GM19395 (cell line): ENCODE measurements around the gene TRAF1.

Experiments
- ATAC-seq: cut with Tn5 transposase; IDR thresholded peaks from one replicate; pipeline ENCODE4 v1.9.1; 2021; ENCODE audit warnings: mild to moderate bottlenecking, moderate library complexity; ENCODE audit not compliant: unreplicated experiment

TRAF1 gene

GRCh38 chr9:120911295-120911837 lies 15.2 kb downstream of the TRAF1 start:
- ATAC-seq, result no peak

- no peak for ATAC-seq
Measured at GRCh38 chr9:120910643-120911042, 16.0 kb downstream of the TRAF1 start.

DNA sequence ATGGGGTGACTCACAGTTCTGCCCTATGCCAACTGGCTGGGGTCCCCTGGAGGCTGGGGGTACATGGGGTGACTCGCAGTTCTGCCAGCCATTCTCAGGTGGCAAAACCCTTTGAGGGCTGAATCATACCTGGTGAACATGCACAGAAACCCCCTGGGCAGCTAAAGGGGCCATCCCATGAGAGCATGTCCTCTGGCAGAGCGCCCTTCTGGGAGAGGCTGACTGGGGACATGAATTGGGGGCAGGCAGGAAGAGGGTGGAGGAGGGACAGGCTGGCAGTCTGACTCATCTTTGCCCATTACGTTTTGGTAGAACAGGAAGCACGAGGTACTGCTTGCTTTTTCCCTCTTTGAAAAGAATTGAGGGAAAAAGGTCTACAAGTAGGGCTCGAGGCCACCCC lies 16.7 kb downstream of the TRAF1 start:
- no peak for ATAC-seq

- peak; percentile 46 for ATAC-seq
Measured at GRCh38 chr9:120905315-120906164, 21.1 kb downstream of the TRAF1 start.

GRCh38 chr9:120904978-120905301 lies 21.7 kb downstream of the TRAF1 start:
- no peak for ATAC-seq

DNA sequence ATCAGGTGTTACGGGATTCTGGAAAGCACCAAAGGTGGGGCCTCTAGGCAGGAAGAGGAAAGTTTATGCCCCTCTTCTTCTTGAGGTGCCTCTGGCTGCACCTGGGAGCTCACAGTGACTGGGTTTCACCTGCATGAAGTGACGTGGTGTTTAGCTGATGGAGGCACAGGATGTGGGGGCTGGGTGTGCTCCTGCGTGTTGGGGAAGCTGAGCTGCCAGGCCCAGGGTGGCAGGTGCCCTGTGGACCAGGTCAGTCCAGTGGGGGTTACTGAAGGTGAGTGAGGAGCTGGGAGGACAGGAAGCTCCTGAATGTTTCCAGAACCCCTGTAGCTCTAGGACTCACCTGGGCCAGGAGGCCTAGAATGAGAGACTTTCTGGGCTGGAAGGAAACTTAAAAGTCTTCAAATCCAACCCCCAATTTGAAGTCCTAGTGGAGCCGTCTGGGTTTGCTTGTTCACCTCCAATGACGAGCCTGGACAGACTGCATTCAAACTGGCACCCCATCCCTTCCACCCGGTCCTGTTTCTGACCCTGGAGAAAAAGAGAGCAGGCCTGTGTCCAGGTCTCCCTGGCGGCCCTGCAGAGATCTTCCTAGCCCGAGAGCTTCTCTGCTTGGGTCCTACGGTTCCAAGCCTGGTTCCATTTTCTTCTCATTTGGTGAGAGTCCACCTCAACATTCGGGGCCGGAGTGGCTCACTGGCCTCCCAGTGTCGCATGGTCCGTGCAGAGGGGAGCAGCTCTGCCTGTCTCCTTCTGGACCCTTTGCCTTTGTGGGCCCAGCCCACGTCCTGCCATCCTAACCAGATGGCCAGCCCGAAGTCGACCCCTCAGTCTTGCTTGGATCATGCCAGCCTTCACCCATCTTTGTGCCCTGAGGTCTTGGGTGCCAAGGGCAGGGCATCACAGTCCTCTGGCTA lies 22.3 kb downstream of the TRAF1 start:
- ATAC-seq, result no peak

- no peak for ATAC-seq
Measured at GRCh38 chr9:120902569-120903535, 23.7 kb downstream of the TRAF1 start.

DNA sequence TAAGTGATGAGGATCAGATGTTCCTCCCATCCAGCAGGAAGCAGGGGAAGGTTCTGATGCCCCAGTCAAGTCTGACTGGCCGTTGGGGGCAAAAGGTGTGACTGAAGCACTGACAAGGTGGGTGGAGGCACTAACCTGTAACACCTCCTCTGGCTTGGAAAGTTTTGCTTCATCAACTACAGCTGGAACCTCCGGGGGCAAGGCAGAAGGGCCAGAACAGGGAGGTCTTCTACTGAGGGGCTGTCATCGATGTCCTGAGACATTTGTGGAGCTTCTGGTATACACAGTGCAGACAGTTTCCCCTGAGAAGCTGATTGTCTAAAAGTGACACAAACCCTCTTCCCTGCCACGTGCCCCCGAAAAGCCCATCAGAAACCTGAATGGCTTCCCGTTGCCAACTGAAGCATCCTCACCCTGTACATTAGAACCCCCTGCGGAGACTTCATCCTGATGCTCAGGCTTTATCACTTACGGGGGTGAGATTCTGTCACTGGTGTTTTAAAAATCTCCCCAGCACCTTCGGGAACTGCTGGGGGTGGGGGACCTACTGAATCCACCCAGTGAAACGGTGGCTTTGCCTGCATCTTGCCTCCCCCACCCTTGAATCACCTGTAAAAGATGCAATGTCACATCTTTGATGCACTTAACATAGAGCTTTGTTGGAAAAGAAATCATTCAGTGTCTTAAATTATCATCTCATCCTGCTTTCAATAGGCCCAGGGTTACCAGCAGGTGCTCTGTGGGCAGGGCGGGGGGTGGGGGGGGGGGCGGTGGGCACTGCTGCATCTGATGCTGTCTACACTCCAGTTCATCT lies 24.6 kb downstream of the TRAF1 start:
- ATAC-seq, result no peak

GRCh38 chr9:120900824-120901223 lies 25.8 kb downstream of the TRAF1 start:
- ATAC-seq, result no peak

DNA sequence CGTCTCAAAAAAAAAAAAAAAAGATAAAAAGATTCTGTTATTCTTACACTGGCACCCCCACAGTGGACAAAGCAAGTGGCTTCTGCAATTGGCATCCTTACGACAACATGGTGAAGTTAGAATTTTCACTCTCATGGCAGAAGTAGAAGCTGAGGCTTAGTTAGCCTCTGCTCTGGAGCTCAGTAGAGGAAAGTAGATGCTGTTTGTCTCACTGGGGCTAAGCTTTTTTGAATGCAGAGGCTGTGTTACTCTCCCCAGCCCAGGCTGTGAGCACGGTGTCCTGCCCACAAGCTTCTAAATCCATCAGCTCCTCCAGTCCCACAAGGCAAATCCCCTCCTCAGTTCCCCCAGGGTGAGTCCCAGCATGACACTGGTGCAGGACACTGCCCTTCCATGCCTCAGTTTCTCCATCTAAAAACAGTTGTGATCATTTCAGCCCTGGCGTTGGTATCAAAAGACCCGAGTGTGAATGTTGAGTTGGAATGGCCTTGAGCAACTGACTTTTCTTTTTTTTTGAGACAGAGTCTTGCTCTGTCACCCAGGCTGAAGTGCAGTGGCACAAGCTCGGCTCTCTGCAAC lies 27.0 kb downstream of the TRAF1 start:
- ATAC-seq, result no peak

- no peak for ATAC-seq
Measured at GRCh38 chr9:120898396-120898795, 28.2 kb downstream of the TRAF1 start.

DNA sequence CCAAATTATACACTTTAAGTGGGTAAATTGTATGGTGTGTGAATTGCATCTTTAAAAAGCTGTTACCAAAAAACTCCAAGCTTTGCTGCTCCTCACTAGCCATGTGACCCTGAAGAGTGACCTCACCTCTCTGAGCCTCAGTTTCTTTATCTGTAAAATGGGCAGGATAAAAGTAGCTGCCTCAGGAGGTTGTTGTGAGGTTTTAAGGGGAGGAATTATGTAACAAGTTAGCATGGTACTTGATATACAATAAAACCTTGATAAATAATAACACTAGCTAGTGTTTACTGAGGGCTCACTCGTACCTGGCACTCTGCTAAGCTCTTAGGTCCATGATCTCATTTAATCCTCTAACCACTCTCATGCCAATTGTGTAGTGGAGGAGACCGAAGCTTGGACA lies 30.6 kb downstream of the TRAF1 start:
- ATAC-seq, result no peak

DNA sequence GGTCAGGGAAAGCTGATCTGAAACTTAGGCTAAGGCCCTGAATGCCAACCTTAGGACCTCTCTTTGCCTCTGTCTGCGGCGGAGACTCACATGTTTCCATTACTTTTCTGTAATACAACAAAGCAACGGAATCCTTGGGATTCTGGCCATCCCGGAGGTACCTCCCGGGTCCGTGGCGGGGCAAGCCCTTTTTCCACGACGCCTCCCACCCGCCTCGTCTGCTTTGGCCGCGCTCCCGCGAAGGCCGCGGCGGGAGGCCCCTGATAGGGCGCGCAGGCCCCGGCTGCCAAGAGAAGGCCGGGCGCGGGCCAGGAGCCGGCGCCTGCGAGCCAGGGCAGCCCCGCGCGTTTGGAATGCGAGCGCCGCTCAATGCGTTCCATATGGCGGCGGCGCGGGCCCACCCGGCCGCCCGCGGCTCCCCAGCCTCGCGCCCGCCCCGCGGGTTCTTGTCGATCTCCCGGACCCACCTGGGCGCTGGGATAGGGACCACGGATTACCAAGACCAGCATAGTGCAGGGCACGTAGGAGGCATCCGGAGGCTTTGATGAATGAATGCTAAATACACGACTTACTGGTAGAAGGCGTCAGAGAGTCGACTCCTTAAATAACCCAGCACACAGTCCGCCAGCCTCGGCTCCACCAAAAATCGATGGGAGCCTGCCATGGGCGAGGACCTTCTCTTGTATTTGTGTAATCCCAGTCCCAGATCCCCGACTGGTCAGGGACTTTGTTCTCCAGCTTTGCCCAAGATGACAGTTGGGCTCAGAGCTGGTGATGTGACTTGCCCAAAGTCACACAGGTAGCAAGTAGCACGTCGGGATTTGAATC lies 32.1 kb downstream of the TRAF1 start:
- ATAC-seq, result no peak

- ATAC-seq, result peak; percentile 17
Measured at GRCh38 chr9:120893611-120894307, 32.8 kb downstream of the TRAF1 start.

DNA sequence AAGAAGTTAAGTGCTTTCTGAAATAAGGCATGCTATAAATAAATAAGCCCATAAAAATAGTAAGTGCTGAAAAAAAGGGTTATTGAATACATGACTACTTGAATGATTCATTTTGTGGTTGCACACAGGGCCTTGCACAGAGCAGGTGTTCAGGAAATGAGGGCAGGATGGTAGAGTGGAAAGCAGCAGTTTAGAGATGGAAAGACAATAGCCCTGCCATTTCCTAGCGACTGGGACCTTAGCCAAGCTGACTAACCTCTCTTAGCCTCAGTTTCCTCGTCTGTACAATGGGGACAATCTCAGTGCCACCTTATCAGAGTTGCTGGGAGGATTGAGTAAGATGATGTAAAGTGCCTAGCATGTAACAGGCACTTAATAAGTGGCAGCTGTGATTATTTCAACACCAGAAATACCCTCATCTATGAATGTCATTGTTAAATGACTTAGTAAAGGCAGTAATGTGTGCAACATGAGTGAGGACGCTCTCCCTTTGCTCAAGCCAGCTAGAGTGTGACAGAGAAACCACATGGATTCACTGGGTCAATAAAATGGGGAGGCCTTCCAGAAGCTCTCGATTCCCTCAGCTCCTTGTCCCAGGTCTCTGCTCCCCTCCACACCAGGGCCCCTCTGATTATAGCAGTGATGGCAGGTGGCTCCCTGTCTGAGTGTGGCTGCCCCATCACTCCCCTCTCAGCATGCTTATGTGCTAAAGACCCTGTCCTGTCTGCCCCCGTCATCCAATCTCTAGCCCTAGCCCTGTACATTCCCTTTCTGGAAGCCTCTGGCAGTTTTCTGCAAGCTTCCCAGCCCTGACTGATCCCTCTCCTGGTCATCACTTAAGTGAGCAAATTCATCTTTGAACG lies 33.6 kb downstream of the TRAF1 start:
- ATAC-seq, result peak; percentile 75

DNA sequence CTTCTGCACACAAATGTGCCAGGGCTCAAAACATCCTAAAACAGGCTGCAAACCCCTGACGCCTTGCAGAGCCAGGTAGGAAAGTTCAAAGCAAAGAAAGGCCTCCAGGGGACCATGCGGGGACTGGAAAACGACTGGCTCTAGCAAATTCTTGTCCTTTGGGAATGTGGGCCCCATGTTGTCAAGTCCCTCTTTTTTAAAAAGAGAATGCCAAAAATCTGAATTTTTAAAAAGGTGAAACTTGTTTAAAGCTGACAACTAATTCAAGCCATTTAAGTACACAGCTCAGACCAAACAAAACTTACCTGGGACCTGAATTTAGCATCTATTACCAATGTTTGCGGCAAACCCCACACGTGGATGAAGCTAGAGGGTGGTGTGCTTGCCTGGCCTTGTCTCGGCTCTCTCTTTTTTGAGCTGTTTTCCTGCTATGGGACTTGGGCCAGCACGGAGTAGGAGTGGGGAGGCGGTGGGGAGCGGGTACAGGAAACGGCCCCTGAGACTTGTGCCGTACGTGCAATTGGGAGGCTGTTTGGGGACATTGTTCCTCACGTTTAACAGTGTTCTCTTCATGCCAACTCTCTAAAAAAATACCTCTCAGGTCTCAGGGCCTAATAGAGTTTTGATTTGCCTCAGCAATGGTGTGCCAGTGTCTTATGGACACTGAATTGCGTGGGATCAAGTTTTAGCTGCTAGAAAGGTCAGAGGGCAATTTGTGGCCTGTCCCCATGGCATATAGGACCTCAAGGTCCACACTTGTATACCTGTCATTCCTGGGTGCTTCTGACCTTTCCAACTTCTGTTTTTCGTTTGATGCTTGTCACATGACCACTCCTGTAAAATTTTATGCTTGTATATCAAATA lies 34.5 kb downstream of the TRAF1 start:
- peak; percentile 37 for ATAC-seq
